GM21528 (cell line): Measurements from ENCODE around the gene TMEM225.
"Not testable (repeated sequence)": the region's sequence is repeated elsewhere in the genome, so short reads cannot be mapped to it uniquely, and the experiment has no call there.

Source experiments
- ATAC-seq: cut with Tn5 transposase; IDR thresholded peaks from one replicate; pipeline ENCODE4 v1.9.1; 2021; ENCODE audit warnings: mild to moderate bottlenecking, moderate library complexity; ENCODE audit not compliant: unreplicated experiment, low FRiP score

TMEM225 gene, protein sequence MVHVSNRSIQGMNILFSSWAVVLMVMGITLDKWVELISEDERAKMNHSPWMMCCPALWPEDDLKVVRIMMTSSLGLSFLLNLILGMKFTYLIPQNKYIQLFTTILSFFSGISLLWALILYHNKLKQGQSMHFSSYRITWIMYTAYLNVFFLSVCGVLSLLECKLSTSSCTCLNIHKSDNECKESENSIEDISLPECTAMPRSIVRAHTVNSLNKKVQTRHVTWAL

DNA sequence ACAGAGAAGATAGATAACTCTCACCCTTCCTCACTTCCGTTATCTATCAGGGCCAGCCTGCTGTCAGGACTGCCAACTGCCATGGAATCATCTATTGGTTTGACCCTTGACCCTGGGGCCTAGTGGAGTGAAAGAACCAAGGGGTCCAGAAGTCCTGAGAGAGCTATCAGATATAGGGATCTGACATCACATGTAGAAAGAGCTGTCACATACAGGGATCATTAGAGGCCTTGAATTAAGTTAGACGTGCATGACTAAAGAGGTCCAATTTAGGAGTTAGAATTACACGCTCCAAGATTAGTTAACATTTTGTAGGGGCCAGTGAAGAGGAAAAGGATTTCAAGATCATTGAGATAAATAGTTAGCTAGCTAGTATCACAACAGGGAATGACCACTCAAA is at the start of gene TMEM225:
Gene TMEM225 (minus strand): TSS at position 101 of the 400 bp plus-strand sequence. CDS start 245 bp downstream, outside the sequence.
- ATAC-seq: no peak

DNA sequence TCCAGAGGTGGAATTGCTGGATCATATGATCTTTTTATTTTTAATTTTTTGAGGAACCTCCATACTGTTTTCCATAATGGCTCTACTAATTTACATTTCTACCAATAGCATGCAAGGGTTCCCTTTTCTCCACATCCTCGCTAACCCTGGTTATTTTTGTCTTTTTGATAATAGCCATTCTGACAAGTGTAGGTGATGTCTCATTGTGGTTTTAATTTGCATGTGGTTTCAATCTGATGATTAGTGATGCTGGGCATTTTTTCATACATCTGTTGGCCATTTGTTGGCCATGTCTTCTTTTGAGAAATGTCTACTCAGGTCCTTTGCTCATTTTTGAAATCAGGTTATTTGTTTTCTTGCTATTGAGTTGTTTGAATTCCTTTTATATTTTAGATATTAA is 38.6 kb upstream of the TMEM225 start:
- ATAC-seq: no peak

DNA sequence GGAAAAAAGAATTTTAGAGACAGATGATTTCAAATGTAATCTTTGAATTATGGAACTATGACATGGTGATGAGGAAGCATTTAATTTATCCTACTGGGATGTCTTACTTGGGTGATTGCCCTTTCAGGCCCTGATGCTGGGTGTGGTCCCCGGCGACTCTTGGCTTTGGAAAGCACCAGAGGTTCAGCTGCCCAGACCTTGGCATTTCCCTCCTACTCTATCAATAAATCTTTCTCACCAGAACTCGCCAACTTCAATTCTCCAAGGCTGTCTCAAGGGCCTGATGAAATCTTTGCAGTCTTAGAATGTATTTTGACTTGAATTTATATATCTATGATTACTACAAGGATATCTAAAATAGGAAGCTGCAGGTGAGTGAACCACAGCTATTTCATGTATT is 35.5 kb upstream of the TMEM225 start:
- no peak for ATAC-seq

DNA sequence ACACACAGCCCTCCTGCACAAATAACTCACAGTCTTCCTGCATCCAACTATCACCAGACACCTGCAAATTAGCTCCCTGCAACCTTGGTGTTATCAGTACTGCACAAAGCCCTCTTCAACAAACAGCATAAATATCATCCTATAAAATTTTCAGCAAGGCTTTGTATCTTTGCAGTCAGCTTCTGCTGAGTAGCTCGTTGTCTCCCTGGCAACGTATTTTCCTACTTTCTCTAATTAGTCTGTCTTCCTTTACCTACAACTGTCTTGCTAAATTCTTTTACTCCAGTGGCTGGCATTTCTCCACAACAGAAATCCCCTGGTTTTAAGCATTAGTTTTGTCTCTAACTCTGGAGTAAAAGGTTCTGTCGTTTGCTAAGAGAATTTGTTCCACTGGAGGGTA is 20.4 kb upstream of the TMEM225 start:
- no peak for ATAC-seq

DNA sequence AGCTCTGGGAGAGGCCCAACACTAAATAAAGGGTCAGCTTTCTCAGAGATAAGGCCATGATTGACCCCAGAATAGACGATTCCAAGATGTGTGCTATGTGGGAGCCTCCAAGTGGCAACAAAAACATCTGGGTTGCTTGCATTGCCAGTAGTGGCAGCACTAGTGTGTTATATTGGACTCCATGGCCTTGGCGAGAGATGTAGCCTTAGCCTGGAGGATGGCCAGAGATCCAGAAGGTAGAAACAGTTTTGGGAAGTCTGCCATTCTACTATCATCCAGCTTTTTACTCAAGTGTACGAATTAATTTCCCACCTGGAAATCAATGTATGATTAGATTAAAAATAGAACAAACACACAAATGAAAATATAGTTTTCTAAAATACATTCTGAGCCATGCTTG is 19.5 kb upstream of the TMEM225 start:
- ATAC-seq: no peak

DNA sequence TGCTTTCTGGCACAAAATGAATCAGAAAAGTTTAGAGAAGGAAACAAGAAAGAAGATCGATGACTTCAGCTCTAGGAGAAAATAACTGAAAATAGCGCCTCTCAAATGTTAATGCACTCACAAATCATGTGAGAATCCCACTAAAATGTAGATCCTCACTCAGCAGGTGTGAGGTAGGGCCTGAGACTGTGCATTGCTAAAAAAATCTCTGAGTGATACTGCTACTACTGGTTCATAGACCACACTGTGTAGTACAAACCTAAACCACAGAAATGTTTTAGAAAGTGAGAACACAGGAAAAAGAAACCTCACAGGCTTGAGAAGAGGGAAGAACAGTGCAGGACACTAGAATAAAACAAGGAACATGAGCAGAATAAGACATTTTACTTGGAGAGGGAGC is 18.5 kb upstream of the TMEM225 start:
- ATAC-seq: peak; percentile 91

DNA sequence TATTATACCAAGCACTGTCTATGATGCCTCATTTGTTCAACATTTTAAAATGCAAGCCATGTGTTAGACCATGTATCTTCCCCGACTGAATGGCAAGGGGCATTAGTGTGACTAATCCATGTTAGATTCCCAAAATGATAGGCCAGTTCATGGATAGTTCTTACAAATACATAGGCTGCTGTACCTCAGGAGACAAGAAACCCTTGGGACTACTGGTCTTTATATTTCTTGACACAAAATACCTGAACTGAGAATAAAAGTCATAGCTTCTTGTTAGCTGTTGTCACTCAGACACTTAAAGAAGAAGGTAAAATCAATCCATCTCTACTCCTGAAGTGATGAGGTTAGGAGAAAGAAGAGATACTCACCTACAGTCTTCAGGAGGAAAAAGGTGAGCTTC is 16.4 kb upstream of the TMEM225 start, which contains the start of gene OR8D4:
Gene OR8D4 (plus strand): TSS at position 301 of the 400 bp plus-strand sequence. CDS start 4,265 bp downstream, outside the sequence.
- ATAC-seq: no peak

DNA sequence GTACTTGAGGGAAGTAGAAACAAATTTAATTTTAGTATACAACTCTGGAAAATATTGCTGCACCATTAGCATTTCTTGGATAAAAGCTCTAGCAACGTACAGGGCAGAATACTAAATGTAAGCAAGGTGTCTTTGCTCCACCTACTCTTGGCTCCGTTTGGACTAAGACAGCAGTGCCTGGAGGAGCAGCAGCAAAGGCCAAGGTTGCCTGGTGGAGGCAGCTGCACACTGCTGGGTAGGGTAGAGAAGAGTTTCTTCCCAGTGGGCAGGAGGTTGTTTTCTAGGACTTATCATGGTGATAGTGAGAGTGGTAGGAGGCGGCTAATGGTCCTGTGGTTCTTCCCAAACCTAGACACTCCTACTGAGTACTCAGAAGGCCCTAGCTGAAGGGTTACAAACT is 14.3 kb upstream of the TMEM225 start:
- no peak for ATAC-seq

DNA sequence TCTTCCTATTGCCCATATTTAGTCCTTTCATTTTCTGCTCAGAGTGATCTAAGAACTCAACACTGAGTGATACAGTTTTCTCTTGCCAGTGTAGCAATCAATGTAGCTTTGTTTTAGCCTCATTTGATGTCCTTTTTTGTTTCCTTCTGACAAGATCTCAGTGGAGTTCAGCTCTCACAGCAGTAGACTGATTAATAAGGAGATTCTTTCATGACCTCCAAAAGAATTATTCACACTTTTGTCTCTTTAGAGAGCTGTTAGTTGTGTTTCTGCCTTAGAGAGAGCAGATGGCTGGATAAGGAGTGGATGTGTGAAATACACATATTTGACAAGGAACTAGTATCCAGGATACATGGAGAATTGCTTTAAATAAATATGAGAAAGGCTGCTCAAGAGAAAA is 6.6 kb upstream of the TMEM225 start:
- no peak for ATAC-seq

DNA sequence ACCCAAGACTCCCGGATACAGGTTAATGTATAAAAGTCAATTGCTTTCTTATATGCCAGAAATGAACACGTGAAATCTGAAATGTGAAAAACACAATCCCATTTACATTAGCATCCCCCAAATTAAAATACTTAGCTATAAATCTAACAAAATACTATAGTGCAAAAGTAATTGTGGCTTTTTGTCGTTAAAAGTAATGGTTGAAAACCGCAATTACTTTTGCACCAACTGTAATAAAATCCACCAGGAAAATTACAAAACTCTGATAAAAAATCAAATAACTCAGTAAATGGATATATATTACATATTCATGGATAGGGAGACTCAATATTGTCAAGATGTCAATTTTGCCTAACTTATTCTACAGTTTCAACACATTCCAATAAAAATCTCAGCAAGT is 4.6 kb downstream of the TMEM225 start:
- no peak for ATAC-seq

DNA sequence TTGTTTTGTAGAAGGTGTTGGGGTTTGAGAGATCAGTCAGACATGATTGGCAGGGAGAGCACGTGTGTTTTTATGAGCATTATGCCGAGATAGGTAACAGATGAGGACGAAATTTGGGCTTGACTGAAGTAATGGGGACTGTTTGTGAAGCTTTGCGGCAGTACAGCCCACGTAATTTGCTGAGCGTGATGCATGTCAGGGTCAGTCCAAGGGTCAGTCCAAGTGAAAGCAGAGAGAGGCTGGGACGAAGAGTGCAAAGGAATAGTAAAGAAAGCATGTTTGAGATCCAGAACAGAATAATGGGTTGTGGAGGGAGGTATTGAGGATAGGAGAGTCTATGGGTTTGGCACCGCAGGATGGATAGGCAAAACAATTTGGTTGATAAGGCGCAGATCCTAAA is 17.7 kb downstream of the TMEM225 start:
- not testable (repeated sequence) for ATAC-seq

DNA sequence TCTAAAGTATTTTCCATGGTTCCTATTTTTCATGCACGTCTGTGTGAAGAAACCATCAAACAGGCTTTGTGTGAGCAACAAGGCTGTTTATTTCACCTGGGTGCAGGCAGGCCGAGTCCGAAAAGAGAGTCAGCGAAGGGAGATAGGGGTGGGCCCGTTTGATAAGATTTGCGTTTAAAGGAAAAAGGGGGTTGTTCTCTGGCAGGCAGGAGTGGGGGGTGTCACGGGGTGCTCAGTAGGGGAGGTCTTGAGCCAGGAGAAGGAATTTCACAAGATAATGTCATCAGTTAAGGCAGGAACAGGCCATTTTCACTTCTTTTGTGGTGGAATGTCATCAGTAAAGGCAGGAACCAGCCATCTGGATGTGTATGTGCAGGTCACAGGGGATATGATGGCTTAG is 20.2 kb downstream of the TMEM225 start:
- ATAC-seq: not testable (repeated sequence)

DNA sequence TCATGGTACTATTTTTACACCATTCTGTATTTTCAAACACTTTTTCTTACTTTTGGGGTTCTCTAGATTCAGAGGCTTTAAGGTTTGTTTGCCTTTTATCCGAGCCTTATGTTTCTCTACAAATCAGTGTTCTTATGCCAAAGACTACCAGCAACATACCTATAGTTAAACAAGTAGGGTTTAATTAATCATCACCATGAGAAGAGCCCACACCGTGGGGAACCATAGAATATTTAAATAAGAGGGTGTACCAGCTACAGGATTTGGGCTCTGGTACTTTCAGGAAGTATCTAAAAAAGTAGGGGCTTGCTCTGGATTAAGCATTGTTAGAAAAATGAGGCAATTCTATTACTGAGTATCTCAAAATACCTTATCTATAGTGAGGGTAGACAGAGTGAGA is 25.7 kb downstream of the TMEM225 start:
- no peak for ATAC-seq

DNA sequence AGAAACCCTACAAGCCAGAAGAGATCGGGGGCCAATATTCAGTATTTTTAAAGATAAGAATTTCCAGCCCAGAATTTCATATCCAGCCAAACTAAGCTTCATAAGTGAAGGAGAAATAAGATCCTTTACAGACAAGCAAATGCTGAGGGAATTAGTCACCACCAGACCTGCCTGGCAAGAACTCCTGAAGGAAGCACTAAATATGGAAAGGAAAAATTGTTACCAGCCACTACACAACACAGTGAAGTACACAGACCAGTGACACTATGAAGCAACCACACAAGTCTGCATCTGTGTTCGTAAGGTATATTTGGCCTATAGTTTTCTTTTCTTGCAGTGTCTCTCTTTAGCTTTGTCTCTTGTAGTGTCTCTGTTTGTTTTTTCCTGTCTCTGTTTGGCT is 29.0 kb downstream of the TMEM225 start:
- ATAC-seq: no peak

DNA sequence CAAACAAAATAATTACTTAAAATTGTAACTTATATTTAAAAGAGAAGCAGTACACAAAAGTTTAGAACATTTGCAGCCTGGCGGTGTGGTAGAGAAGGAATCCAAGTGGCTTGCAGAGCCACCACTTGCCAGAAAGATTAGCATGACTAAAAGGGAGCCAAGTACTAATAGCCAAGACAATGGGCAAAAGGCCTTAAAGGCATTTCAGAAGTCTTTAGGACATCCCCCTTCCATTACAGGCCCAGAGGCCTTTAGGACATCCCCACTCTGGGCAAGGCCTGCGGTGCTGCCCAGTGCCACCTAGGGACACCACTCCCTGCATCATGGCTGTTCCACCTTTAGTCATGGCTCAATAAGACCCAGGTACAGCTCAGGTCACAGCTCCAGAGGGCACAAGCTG is 32.4 kb downstream of the TMEM225 start:
- ATAC-seq: no peak

DNA sequence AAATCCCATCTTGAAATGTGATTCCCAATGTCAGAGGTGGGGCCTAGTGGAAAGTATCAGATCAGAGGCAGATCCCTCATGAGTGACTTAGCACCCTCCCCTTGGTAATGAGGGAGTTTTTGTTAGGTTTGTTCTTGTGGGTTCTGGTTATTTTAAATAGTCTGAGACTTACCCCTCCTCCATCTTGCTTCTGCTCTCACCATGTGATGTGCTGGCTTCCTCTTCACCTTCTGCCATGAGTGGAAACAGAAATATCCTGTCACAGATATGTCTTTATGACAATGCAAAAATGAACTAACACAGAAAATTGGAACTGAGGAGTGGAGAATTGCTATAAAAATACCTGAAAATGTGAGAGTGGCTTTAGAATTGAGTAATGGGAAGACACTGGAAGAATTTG is 33.1 kb downstream of the TMEM225 start:
- ATAC-seq: no peak

DNA sequence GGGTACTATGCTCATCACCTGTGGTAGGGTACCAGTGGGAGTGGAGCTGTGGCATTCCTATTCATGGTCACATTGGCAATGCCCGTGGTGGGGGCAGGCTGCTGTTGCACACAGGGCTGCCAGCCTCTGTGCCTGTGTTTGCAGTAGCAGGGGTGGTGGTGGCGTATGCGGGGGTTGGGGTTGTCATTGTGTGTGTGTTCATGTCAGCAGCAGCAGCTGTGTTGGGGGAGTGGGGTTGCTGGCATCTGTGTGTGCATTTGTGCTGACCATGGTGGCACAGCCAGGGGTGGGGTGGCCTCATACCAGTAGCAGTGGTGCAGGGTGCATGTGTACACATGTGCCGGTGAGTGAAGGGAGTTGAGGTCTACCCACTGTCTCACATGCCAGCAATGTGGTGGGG is 34.4 kb downstream of the TMEM225 start:
- no peak for ATAC-seq

DNA sequence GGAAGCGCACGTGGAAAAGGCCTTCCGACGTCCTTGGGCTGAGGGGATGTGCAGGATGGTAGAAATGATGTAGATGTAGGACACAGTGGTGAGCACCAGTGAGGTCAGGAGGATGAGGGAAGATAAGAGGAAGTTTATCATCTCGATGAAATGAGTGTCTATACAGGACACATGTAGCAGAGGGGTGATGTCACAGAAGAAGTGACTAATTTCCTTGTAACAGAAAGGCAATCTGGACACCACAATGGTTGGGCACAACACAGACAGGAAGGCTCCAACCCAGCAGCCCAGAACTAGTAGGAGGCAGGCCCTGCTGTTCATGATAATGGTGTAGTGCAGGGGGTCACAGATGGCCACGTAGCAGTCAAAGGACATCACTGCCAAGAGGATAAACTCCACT is 44.3 kb downstream of the TMEM225 start:
- ATAC-seq: no peak

DNA sequence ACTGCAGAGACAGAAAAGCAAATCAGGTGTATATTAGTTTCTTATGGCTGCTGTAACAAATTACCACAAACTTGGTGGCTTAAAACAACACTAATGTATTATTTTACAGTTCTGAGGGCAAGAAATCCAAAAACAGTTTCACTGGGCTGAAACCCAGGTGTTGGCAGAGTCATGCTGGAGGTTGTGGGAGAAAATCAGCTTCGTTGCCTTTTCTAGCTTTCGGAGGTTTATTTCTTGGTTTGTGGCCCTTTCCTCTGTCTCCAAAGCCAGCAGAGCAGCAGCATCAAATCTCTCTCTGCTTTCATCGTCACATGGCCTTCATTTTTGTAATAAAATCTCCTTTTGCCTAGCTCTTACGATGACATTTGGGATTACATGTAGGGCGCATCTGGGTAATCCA is 46.3 kb downstream of the TMEM225 start:
- no peak for ATAC-seq

DNA sequence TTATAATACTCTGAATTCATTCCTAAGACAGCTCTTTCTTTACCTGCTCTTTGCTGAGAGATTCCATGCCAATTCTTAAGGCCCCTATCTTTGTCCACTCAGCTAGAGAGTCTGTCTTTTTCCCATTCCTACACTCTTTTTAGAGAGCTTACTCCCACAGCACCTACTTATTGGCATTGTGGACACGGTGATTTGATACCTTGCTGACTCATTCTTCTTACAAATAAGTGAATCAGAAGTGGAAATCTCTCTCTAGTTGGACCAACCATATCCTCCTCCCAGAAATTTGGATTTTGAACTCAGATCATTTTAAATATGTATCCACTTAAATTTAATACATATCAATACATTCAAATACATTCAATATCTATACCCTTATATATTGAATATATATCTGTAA is 46.8 kb downstream of the TMEM225 start:
- ATAC-seq: no peak

DNA sequence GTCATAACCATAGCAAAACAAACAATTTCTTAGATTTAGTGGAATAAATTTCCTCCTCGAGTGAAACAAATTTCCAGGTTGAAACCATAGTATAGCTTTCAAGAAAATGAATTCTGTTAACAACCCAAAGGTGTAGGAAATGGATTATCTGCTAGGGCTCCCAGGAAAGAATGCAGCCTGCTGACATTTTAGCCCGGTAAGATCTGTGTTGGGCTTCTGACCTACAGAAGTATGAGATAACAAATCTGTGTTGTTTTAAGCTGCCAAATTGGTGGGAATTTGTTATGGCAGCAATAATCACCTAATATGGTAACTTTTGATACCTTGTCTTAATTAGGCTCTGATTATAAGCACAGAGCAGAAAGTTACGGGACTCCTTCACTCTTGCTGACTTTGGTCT is 47.3 kb downstream of the TMEM225 start:
- ATAC-seq: no peak

DNA sequence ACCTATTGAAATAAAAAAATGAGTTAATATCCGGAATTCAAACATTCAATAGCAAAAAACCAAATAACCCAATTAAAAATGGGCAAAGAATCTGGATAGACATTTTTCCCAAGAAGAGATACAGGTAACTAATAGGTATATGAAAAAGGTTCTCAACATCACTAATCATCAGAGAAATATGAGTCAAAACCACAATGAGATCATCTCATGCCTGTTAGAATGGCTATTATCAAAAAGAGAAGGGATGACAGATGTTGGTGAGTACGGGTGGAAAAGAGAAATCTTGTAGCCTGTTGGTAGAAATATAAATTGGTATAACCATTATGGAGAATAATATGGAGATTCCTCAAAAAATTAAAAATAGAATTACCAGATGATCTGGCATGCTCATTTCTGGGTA is 52.4 kb downstream of the TMEM225 start:
- ATAC-seq: no peak
